Urothelium cell line (cell line): ENCODE measurements around the gene ZHX3.

ENCODE experiments used
- DNase-seq: peaks from one replicate; pipeline ENCODE4 v3.0.0; 2011; ENCODE audit warnings: low spot score, mixed read lengths
- FAIRE-seq: peaks from 2 replicates; lab custom pipeline; 2011; peaks lifted over from hg19 to GRCh38; lab: Jason Lieb, UNC

Gene ZHX3

GRCh38 chr20:41317546-41318270, at the start of gene ZHX3:
TSS of gene ZHX3 (minus strand) at chr20:41317731. CDS start at chr20:41204916, 112,815 bp downstream.
- peak; percentile 100 for DNase-seq
- FAIRE-seq = no peak

GRCh38 chr20:41367393-41367695, 49.8 kb upstream of the ZHX3 start:
- FAIRE-seq (no peak), DNase-seq (no peak)

GRCh38 chr20:41366546-41367392, 49.2 kb upstream of the ZHX3 start, which contains the start of gene EMILIN3:
TSS of gene EMILIN3 (minus strand) at chr20:41366818. CDS start at chr20:41366634, 184 bp downstream.
- FAIRE-seq = no peak

GRCh38 chr20:41365777-41366545, 48.4 kb upstream of the ZHX3 start:
- DNase-seq (no peak), FAIRE-seq (no peak)

More at GRCh38 chr20:41366546-41367392, 49.2 kb upstream of the ZHX3 start, which contains the start of gene EMILIN3:
- no peak for DNase-seq

GRCh38 chr20:41364967-41365765, 47.6 kb upstream of the ZHX3 start:
- DNase-seq (no peak), FAIRE-seq (no peak)

GRCh38 chr20:41364236-41364855, 46.8 kb upstream of the ZHX3 start:
- DNase-seq (no peak), FAIRE-seq (no peak)

- DNase-seq = no peak
- no peak for FAIRE-seq
These were observed 46.1 kb upstream of the ZHX3 start for GRCh38 chr20:41363601-41364000.

- FAIRE-seq (no peak), DNase-seq (no peak)
These were observed 45.2 kb upstream of the ZHX3 start for GRCh38 chr20:41362748-41363140.

- DNase-seq (no peak), FAIRE-seq (no peak)
These were observed 44.5 kb upstream of the ZHX3 start for GRCh38 chr20:41361757-41362747.

GRCh38 chr20:41360831-41361756, 43.6 kb upstream of the ZHX3 start:
- FAIRE-seq (no peak), DNase-seq (no peak)

- FAIRE-seq (peak; percentile 58), DNase-seq (no peak)
These were observed 42.0 kb upstream of the ZHX3 start for GRCh38 chr20:41359541-41360011.

- DNase-seq (no peak), FAIRE-seq (no peak)
These were observed 41.2 kb upstream of the ZHX3 start for GRCh38 chr20:41358717-41359116.

- no peak for DNase-seq
- FAIRE-seq = no peak
These were observed 40.7 kb upstream of the ZHX3 start for GRCh38 chr20:41358230-41358629.

GRCh38 chr20:41357424-41358163, 40.1 kb upstream of the ZHX3 start:
- DNase-seq (no peak), FAIRE-seq (no peak)

GRCh38 chr20:41356951-41357350, 39.4 kb upstream of the ZHX3 start:
- DNase-seq = no peak
- no peak for FAIRE-seq

- no peak for DNase-seq
- no peak for FAIRE-seq
These were observed 38.2 kb upstream of the ZHX3 start for GRCh38 chr20:41355598-41356203.

- DNase-seq = no peak
- FAIRE-seq = no peak
These were observed 37.7 kb upstream of the ZHX3 start for GRCh38 chr20:41355192-41355591.
